Hepatocyte (in vitro differentiated cells): Measurements from ENCODE around the gene VILL.

ENCODE experiments used
- CTCF ChIP-seq: fragments of 200-600 bp; sonication (generic); IDR thresholded peaks from 2 replicates; pipeline ENCODE4 v1.5.1; 2016; ENCODE audit warnings: antibody characterized with exemption, mild to moderate bottlenecking; ENCODE audit not compliant: poor library complexity
- EZH2 ChIP-seq: fragments of 200-600 bp; sonication (generic); IDR thresholded peaks from 2 replicates; pipeline ENCODE4 v1.6.1; 2016; ENCODE audit warnings: antibody characterized with exemption, mild to moderate bottlenecking, borderline replicate concordance

DNA sequence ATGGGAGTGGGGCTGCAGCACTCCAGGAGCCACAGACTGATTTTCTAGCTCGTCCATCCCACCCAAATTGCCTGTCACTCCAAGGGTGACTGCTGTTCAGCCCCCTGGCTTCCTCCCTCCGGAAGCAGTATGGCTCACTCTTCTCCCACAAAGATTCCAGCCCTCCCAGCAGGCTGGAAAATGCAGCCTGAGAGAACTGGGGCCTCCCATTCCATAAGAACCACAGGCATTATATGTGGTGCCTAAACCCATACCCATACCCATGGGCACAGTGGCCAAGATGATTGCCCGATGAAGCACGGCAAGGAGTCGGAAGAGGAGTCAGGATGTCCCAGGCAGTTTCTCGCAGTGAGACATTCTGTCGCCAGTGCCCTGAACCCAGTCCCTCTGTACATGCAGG is 6.0 kb upstream of the VILL start:
- TF ChIP-seq CTCF (no peak), EZH2 (no peak)
